GM23338 (cell line): ENCODE data around the gene DMGDH.
"Not testable (repeated sequence)": the region's sequence is repeated elsewhere in the genome, so short reads cannot be mapped to it uniquely, and the experiment has no call there.

Source experiments
- CREB1 ChIP-seq: fragments of 250-450 bp; sonication (Bioruptor Pico); IDR thresholded peaks from 2 replicates; pipeline ENCODE4 v1.5.0; 2020; ENCODE audit warnings: low read depth, mild to moderate bottlenecking, moderate library complexity
- EZH2 ChIP-seq: fragments of 200-600 bp; sonication (generic); IDR thresholded peaks from one replicate; pipeline ENCODE4 v1.8.0; 2017; ENCODE audit warnings: antibody characterized with exemption, mild to moderate bottlenecking, low read depth; ENCODE audit not compliant: unreplicated experiment
- POLR2AphosphoS5 ChIP-seq: IDR thresholded peaks from 2 replicates; pipeline ENCODE4 v1.6.1; 2016; ENCODE audit warnings: antibody characterized with exemption, low read depth
- TF ChIP-seq, protein P1 (sequence below), 2 experiments: fragments of 200-600 bp in 1 of 2; sonication (generic) in 1 of 2; conservative IDR thresholded peaks; 2 replicates each; pipeline versions ENCODE4 v1.5.1 to v1.6.1; 2016 to 2017; ENCODE audit warnings: antibody characterized with exemption in 2 of 2, low read depth in 2 of 2, mild to moderate bottlenecking in 2 of 2, moderate library complexity in 1 of 2
- TF ChIP-seq, protein P2 (sequence below): IDR thresholded peaks from one replicate; pipeline ENCODE4 v1.6.1; 2018; ENCODE audit warnings: antibody characterized with exemption; ENCODE audit not compliant: unreplicated experiment

DNA sequence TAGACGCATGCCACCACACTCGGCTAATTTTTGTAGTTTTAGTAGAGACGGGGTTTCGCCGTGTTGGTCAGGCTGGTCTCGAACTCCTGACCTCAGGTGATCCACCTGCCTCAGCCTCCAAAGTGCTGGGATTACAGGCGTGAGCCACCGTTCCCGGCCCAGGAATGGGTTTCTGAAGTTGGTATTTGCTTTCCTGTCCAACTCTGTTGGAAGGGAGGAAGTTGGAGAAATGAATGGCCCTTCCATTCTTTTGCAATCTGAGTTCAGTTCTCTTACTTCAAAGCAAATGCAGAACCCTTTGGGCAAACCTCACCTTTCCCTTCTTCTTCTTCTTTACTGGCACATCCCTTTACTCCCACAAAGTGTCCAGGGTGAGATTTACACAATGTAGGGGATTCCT, 86.3 kb downstream of the DMGDH start:
- not testable (repeated sequence) for TF ChIP-seq POLR2AphosphoS5; CREB1 (CRISPR knock-in tag); EZH2
- TF ChIP-seq, protein P1, sequence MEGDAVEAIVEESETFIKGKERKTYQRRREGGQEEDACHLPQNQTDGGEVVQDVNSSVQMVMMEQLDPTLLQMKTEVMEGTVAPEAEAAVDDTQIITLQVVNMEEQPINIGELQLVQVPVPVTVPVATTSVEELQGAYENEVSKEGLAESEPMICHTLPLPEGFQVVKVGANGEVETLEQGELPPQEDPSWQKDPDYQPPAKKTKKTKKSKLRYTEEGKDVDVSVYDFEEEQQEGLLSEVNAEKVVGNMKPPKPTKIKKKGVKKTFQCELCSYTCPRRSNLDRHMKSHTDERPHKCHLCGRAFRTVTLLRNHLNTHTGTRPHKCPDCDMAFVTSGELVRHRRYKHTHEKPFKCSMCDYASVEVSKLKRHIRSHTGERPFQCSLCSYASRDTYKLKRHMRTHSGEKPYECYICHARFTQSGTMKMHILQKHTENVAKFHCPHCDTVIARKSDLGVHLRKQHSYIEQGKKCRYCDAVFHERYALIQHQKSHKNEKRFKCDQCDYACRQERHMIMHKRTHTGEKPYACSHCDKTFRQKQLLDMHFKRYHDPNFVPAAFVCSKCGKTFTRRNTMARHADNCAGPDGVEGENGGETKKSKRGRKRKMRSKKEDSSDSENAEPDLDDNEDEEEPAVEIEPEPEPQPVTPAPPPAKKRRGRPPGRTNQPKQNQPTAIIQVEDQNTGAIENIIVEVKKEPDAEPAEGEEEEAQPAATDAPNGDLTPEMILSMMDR (conservative IDR thresholded peaks at IDR 0.05; ENCODE audit: low read depth in 2 of 2): not testable (repeated sequence)
- TF ChIP-seq, protein P2, sequence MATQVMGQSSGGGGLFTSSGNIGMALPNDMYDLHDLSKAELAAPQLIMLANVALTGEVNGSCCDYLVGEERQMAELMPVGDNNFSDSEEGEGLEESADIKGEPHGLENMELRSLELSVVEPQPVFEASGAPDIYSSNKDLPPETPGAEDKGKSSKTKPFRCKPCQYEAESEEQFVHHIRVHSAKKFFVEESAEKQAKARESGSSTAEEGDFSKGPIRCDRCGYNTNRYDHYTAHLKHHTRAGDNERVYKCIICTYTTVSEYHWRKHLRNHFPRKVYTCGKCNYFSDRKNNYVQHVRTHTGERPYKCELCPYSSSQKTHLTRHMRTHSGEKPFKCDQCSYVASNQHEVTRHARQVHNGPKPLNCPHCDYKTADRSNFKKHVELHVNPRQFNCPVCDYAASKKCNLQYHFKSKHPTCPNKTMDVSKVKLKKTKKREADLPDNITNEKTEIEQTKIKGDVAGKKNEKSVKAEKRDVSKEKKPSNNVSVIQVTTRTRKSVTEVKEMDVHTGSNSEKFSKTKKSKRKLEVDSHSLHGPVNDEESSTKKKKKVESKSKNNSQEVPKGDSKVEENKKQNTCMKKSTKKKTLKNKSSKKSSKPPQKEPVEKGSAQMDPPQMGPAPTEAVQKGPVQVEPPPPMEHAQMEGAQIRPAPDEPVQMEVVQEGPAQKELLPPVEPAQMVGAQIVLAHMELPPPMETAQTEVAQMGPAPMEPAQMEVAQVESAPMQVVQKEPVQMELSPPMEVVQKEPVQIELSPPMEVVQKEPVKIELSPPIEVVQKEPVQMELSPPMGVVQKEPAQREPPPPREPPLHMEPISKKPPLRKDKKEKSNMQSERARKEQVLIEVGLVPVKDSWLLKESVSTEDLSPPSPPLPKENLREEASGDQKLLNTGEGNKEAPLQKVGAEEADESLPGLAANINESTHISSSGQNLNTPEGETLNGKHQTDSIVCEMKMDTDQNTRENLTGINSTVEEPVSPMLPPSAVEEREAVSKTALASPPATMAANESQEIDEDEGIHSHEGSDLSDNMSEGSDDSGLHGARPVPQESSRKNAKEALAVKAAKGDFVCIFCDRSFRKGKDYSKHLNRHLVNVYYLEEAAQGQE: not testable (repeated sequence)
